GM23338 (cell line): ENCODE results near the gene DNASE2. TPM values are rescaled to one million over a fixed set of nuclear protein-coding genes. Genes with fewer than 3 reads are reported as not detected.
A peak's percentile ranks its signal among the peaks of the same experiment; 100 is the strongest.

Source experiments
- ATAC-seq: fragments of 200-7000 bp; cut with Tn5 transposase; 3 replicates; pipeline ENCODE4 v1.9.1; 2020
- DNase-seq: peaks from one replicate; pipeline ENCODE4 v3.0.0-alpha.2; 2015; ENCODE audit warnings: low spot score
- H2AFZ ChIP-seq: fragments of 200-600 bp; sonication (generic); 2 replicates; pipeline ENCODE4 v1.8.0; 2016; ENCODE audit warnings: antibody characterized with exemption, mild to moderate bottlenecking, moderate library complexity
- H3F3A ChIP-seq: fragments of 200-600 bp; sonication (generic); replicated peaks from 2 replicates; pipeline ENCODE4 v1.8.0; 2017; ENCODE audit warnings: antibody characterized with exemption, mixed run types, low read depth
- H3K27ac ChIP-seq: fragments of 200-600 bp; sonication (generic); 2 replicates; pipeline ENCODE4 v1.6.1; 2016; ENCODE audit warnings: low read depth
- H3K27me3 ChIP-seq: fragments of 200-600 bp; sonication (generic); 2 replicates; pipeline ENCODE4 v1.8.0; 2016; ENCODE audit warnings: mild to moderate bottlenecking, mixed run types, moderate library complexity; ENCODE audit not compliant: insufficient read depth
- H3K36me3 ChIP-seq: fragments of 200-600 bp; sonication (generic); 2 replicates; pipeline ENCODE4 v1.8.0; 2016; ENCODE audit warnings: mild to moderate bottlenecking; ENCODE audit not compliant: insufficient read depth
- H3K4me1 ChIP-seq: fragments of 200-600 bp; sonication (generic); 2 replicates; pipeline ENCODE4 v1.8.0; 2016; ENCODE audit warnings: mild to moderate bottlenecking, moderate library complexity; ENCODE audit not compliant: insufficient read depth
- H3K4me2 ChIP-seq: fragments of 200-600 bp; sonication (generic); 2 replicates; pipeline ENCODE4 v1.7.1; 2017; ENCODE audit warnings: mixed run types
- H3K4me3 ChIP-seq: fragments of 200-600 bp; sonication (generic); 2 replicates; pipeline ENCODE4 v1.6.1; 2016; ENCODE audit warnings: mixed run types
- H3K79me2 ChIP-seq: fragments of 200-600 bp; sonication (generic); replicated peaks from 2 replicates; pipeline ENCODE4 v1.8.0; 2017; ENCODE audit warnings: mild to moderate bottlenecking; ENCODE audit not compliant: insufficient read depth
- H3K9me2 ChIP-seq: fragments of 200-600 bp; sonication (generic); 2 replicates; pipeline ENCODE4 v1.8.0; 2017; ENCODE audit not compliant: insufficient read depth
- H4K20me1 ChIP-seq: fragments of 200-600 bp; sonication (generic); replicated peaks from 2 replicates; pipeline ENCODE4 v1.8.0; 2017; ENCODE audit warnings: mild to moderate bottlenecking; ENCODE audit not compliant: insufficient read depth
- H3K27ac Mint-ChIP-seq: 2 replicates; pipeline ENCODE4 v1.8.0; 2020; ENCODE audit warnings: inconsistent platforms, mild to moderate bottlenecking, moderate library complexity, mixed read lengths
- H3K27me3 Mint-ChIP-seq: 3 replicates; pipeline ENCODE4 v1.8.0; 2022; ENCODE audit warnings: low read depth, mild to moderate bottlenecking, moderate library complexity, mixed read lengths, inconsistent platforms; ENCODE audit not compliant: insufficient read depth, poor library complexity
- H3K36me3 Mint-ChIP-seq: 3 replicates; pipeline ENCODE4 v1.8.0; 2021; ENCODE audit warnings: low read depth, mild to moderate bottlenecking, inconsistent platforms, moderate library complexity, mixed read lengths
- H3K4me1 Mint-ChIP-seq: 3 replicates; pipeline ENCODE4 v1.8.0; 2020; ENCODE audit warnings: mild to moderate bottlenecking, inconsistent platforms, mixed read lengths
- H3K4me3 Mint-ChIP-seq: 3 replicates; pipeline ENCODE4 v1.8.0; 2021; ENCODE audit warnings: moderate library complexity, mild to moderate bottlenecking, inconsistent platforms, mixed read lengths
- H3K9me3 Mint-ChIP-seq: 3 replicates; pipeline ENCODE4 v1.8.0; 2020; ENCODE audit warnings: moderate library complexity, mild to moderate bottlenecking, inconsistent platforms, mixed read lengths
- CREB1 ChIP-seq: fragments of 250-450 bp; sonication (Bioruptor Pico); IDR thresholded peaks from 2 replicates; pipeline ENCODE4 v1.5.0; 2020; ENCODE audit warnings: low read depth, mild to moderate bottlenecking, moderate library complexity
- EZH2 ChIP-seq: fragments of 200-600 bp; sonication (generic); IDR thresholded peaks from one replicate; pipeline ENCODE4 v1.8.0; 2017; ENCODE audit warnings: antibody characterized with exemption, mild to moderate bottlenecking, low read depth; ENCODE audit not compliant: unreplicated experiment
- EZH2phosphoT487 ChIP-seq: fragments of 200-600 bp; sonication (generic); IDR thresholded peaks from one replicate; pipeline ENCODE4 v1.8.1; 2018; ENCODE audit warnings: antibody characterized with exemption; ENCODE audit not compliant: unreplicated experiment
- JUNB ChIP-seq: IDR thresholded peaks from one replicate; pipeline ENCODE4 v1.6.1; 2016; ENCODE audit warnings: antibody characterized with exemption; ENCODE audit not compliant: unreplicated experiment
- NANOG ChIP-seq: IDR thresholded peaks from 2 replicates; pipeline ENCODE4 v1.6.1; 2016; ENCODE audit warnings: antibody characterized with exemption, borderline replicate concordance
- POLR2AphosphoS5 ChIP-seq: IDR thresholded peaks from 2 replicates; pipeline ENCODE4 v1.6.1; 2016; ENCODE audit warnings: antibody characterized with exemption, low read depth
- STAT1 ChIP-seq: IDR thresholded peaks from one replicate; pipeline ENCODE4 v1.6.1; 2016; ENCODE audit warnings: antibody characterized with exemption; ENCODE audit not compliant: unreplicated experiment
- ZNF114 ChIP-seq: fragments of 250-450 bp; sonication (Bioruptor Pico); IDR thresholded peaks from 2 replicates; pipeline ENCODE4 v1.5.0; 2020; ENCODE audit warnings: mild to moderate bottlenecking, moderate library complexity
- ZNF331 ChIP-seq: fragments of 250-450 bp; sonication (Bioruptor Pico); IDR thresholded peaks from 2 replicates; pipeline ENCODE4 v1.5.0; 2020; ENCODE audit warnings: low read depth, mild to moderate bottlenecking, moderate library complexity
- polyA plus RNA-seq: library from polyadenylated mRNA; unstranded; fragments of >200 nt; fragmentation: Nextera tagmentation; extraction: Ambion mirVana; gene quantifications from 2 replicates; pipeline ENCODE4 v1.2.1, GENCODE V29; 2016
- total RNA-seq: library from RNA; depleted of rRNA; stranded (reverse); fragments of >200 nt; shearing (Covaris generic); gene quantifications from 2 replicates; pipeline ENCODE4 v1.2.3, GENCODE V29; 2014
- TF ChIP-seq, protein P1 (sequence below): IDR thresholded peaks from 2 replicates; pipeline ENCODE4 v1.6.1; 2016; ENCODE audit warnings: antibody characterized with exemption
- TF ChIP-seq, protein P2 (sequence below): IDR thresholded peaks from one replicate; pipeline ENCODE4 v1.6.1; 2018; ENCODE audit warnings: antibody characterized with exemption; ENCODE audit not compliant: unreplicated experiment
- TF ChIP-seq, protein P3 (sequence below), 2 experiments: fragments of 200-600 bp in 1 of 2; sonication (generic) in 1 of 2; conservative IDR thresholded peaks; 2 replicates each; pipeline versions ENCODE4 v1.5.1 to v1.6.1; 2016 to 2017; ENCODE audit warnings: antibody characterized with exemption in 2 of 2, low read depth in 2 of 2, mild to moderate bottlenecking in 2 of 2, moderate library complexity in 1 of 2
- TF ChIP-seq, protein P4 (sequence below): fragments of 250-450 bp; sonication (Bioruptor Pico); IDR thresholded peaks from 2 replicates; pipeline ENCODE4 v1.5.0; 2020; ENCODE audit warnings: mild to moderate bottlenecking, moderate library complexity

Gene DNASE2
- total and polyA plus RNA-seq, 2 experiments from 2014 or later: 17.4 to 35.0 TPM

DNA sequence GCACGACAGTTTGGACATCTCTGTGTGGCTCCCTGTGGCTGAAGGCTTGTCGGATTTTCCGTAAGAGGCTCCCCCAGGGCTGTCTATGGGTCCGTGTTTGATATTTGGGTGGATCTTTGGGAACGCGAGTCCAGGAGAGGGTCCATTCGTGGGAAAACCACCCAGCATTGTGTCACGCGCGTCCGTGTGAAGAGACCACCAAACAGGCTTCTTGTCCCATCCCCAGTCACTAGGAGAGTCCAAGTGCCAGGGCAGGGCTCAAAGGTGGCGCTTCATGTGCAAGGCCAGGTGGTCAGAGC is 3.3 kb upstream of the DNASE2 start:
- Histone ChIP-seq H3K9me2 (no peaks in the 10 kb centered on the region; the same call in 1 of the 2 replicates), H2AFZ (peak overlapping the region; percentile 35; the same call in 1 of the 2 replicates), H3F3A (peaks cover 26% of the 10 kb centered on the region), H4K20me1 (no peaks in the 10 kb centered on the region), H3K4me2 (peak overlapping the region; percentile 91), H3K4me3 (peak overlapping the region; percentile 93; the same call in 1 of the 2 replicates), H3K4me1 (peaks cover 3% of the 10 kb centered on the region; the same call in 1 of the 2 replicates), H3K36me3 (no peaks in the 10 kb centered on the region), H3K27me3 (peaks cover 23% of the 10 kb centered on the region), H3K79me2 (no peaks in the 10 kb centered on the region), H3K27ac (peak overlapping the region; percentile 4; the same call in 1 of the 2 replicates)
- Mint-ChIP-seq H3K27ac (peak overlapping the region; percentile 97), H3K4me3 (peak overlapping the region; percentile 88), H3K36me3 (peaks cover 9% of the 10 kb centered on the region; the same call in 2 of the 3 replicates), H3K27me3 (peaks cover 31% of the 10 kb centered on the region), H3K9me3 (peaks cover 22% of the 10 kb centered on the region), H3K4me1 (peaks cover 17% of the 10 kb centered on the region)
- TF ChIP-seq CREB1 (no peak), NANOG (no peak), STAT1 (no peak), POLR2AphosphoS5 (no peak), ZNF114 (CRISPR knock-in tag) (no peak), JUNB (no peak), ZNF331 (CRISPR knock-in tag) (no peak), EZH2phosphoT487 (no peak), EZH2 (no peak)
- TF ChIP-seq, protein P1, sequence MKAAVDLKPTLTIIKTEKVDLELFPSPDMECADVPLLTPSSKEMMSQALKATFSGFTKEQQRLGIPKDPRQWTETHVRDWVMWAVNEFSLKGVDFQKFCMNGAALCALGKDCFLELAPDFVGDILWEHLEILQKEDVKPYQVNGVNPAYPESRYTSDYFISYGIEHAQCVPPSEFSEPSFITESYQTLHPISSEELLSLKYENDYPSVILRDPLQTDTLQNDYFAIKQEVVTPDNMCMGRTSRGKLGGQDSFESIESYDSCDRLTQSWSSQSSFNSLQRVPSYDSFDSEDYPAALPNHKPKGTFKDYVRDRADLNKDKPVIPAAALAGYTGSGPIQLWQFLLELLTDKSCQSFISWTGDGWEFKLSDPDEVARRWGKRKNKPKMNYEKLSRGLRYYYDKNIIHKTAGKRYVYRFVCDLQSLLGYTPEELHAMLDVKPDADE: no peak
- TF ChIP-seq, protein P2, sequence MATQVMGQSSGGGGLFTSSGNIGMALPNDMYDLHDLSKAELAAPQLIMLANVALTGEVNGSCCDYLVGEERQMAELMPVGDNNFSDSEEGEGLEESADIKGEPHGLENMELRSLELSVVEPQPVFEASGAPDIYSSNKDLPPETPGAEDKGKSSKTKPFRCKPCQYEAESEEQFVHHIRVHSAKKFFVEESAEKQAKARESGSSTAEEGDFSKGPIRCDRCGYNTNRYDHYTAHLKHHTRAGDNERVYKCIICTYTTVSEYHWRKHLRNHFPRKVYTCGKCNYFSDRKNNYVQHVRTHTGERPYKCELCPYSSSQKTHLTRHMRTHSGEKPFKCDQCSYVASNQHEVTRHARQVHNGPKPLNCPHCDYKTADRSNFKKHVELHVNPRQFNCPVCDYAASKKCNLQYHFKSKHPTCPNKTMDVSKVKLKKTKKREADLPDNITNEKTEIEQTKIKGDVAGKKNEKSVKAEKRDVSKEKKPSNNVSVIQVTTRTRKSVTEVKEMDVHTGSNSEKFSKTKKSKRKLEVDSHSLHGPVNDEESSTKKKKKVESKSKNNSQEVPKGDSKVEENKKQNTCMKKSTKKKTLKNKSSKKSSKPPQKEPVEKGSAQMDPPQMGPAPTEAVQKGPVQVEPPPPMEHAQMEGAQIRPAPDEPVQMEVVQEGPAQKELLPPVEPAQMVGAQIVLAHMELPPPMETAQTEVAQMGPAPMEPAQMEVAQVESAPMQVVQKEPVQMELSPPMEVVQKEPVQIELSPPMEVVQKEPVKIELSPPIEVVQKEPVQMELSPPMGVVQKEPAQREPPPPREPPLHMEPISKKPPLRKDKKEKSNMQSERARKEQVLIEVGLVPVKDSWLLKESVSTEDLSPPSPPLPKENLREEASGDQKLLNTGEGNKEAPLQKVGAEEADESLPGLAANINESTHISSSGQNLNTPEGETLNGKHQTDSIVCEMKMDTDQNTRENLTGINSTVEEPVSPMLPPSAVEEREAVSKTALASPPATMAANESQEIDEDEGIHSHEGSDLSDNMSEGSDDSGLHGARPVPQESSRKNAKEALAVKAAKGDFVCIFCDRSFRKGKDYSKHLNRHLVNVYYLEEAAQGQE: no peak
- TF ChIP-seq, protein P3, sequence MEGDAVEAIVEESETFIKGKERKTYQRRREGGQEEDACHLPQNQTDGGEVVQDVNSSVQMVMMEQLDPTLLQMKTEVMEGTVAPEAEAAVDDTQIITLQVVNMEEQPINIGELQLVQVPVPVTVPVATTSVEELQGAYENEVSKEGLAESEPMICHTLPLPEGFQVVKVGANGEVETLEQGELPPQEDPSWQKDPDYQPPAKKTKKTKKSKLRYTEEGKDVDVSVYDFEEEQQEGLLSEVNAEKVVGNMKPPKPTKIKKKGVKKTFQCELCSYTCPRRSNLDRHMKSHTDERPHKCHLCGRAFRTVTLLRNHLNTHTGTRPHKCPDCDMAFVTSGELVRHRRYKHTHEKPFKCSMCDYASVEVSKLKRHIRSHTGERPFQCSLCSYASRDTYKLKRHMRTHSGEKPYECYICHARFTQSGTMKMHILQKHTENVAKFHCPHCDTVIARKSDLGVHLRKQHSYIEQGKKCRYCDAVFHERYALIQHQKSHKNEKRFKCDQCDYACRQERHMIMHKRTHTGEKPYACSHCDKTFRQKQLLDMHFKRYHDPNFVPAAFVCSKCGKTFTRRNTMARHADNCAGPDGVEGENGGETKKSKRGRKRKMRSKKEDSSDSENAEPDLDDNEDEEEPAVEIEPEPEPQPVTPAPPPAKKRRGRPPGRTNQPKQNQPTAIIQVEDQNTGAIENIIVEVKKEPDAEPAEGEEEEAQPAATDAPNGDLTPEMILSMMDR (conservative IDR thresholded peaks at IDR 0.05; ENCODE audit: low read depth in 2 of 2): no peak
- TF ChIP-seq, protein P4, sequence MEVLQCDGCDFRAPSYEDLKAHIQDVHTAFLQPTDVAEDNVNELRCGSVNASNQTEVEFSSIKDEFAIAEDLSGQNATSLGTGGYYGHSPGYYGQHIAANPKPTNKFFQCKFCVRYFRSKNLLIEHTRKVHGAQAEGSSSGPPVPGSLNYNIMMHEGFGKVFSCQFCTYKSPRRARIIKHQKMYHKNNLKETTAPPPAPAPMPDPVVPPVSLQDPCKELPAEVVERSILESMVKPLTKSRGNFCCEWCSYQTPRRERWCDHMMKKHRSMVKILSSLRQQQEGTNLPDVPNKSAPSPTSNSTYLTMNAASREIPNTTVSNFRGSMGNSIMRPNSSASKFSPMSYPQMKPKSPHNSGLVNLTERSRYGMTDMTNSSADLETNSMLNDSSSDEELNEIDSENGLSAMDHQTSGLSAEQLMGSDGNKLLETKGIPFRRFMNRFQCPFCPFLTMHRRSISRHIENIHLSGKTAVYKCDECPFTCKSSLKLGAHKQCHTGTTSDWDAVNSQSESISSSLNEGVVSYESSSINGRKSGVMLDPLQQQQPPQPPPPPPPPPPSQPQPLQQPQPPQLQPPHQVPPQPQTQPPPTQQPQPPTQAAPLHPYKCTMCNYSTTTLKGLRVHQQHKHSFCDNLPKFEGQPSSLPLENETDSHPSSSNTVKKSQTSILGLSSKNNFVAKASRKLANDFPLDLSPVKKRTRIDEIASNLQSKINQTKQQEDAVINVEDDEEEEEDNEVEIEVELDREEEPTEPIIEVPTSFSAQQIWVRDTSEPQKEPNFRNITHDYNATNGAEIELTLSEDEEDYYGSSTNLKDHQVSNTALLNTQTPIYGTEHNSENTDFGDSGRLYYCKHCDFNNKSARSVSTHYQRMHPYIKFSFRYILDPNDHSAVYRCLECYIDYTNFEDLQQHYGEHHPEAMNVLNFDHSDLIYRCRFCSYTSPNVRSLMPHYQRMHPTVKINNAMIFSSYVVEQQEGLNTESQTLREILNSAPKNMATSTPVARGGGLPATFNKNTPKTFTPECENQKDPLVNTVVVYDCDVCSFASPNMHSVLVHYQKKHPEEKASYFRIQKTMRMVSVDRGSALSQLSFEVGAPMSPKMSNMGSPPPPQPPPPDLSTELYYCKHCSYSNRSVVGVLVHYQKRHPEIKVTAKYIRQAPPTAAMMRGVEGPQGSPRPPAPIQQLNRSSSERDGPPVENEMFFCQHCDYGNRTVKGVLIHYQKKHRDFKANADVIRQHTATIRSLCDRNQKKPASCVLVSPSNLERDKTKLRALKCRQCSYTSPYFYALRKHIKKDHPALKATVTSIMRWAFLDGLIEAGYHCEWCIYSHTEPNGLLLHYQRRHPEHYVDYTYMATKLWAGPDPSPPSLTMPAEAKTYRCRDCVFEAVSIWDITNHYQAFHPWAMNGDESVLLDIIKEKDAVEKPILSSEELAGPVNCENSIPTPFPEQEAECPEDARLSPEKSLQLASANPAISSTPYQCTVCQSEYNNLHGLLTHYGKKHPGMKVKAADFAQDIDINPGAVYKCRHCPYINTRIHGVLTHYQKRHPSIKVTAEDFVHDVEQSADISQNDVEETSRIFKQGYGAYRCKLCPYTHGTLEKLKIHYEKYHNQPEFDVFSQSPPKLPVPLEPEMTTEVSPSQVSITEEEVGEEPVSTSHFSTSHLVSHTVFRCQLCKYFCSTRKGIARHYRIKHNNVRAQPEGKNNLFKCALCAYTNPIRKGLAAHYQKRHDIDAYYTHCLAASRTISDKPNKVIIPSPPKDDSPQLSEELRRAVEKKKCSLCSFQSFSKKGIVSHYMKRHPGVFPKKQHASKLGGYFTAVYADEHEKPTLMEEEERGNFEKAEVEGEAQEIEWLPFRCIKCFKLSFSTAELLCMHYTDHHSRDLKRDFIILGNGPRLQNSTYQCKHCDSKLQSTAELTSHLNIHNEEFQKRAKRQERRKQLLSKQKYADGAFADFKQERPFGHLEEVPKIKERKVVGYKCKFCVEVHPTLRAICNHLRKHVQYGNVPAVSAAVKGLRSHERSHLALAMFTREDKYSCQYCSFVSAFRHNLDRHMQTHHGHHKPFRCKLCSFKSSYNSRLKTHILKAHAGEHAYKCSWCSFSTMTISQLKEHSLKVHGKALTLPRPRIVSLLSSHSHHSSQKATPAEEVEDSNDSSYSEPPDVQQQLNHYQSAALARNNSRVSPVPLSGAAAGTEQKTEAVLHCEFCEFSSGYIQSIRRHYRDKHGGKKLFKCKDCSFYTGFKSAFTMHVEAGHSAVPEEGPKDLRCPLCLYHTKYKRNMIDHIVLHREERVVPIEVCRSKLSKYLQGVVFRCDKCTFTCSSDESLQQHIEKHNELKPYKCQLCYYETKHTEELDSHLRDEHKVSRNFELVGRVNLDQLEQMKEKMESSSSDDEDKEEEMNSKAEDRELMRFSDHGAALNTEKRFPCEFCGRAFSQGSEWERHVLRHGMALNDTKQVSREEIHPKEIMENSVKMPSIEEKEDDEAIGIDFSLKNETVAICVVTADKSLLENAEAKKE (CRISPR knock-in tag): no peak
- DNase-seq: no peak
- no peak for ATAC-seq
